Lung microvascular endothelial cell (primary cell): ENCODE results near the gene ENOX1. TPM values are rescaled to one million over a fixed set of nuclear protein-coding genes. Genes with fewer than 3 reads are reported as not detected.

Source experiments
- DNase-seq, 2 donors: peaks; one replicate each; pipeline versions ENCODE4 v3.0.0 to v3.0.0-alpha.2; 2010; ENCODE audit warnings: low read depth in 2 of 2
- total RNA-seq: library from RNA; depleted of rRNA; stranded (reverse); fragments of >200 nt; gene quantifications from 2 replicates; pipeline ENCODE4 v1.2.1, GENCODE V29; 2014

The ENOX1 gene
- total RNA-seq, 1 donor from 2014 or later: under 0.01 TPM

DNA sequence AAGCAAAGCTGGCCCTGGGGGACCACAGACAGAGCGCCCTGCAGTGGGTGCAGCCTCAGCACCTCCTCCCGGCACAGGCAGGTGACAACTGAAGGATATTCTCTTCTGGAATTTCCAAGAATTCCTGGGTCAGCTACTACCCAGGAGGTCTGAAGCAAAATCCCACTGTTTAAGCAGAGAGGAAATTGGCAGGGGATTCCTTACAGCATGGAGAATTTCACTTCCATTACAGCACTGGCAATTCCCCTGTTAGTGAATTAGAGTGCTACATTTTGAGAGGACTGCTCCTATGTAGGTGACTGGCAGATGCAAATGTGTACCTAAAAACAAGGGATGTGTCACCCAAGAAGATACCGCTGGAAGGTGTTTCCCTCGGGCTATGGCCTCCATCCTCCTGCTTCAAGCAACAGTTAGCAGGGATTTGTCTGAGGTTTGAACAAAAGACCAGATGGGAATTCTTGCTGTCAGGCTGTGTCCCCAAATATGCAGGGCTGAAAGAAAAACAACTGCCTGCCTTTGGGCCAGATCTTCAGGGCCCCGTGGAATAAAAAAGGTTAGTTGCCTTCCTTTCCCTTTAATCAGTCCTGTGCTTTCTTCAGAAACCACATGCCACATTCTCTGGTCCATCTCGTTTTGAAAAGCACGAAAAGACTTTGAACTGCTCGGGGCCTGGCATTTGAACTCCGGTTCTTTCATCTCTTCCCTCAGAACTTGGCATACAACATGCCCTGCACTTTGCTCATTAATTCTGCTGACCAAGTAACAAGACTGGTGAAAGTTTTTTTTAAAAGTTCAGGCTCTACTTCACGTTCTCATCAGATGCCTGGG is 466.9 kb downstream of the ENOX1 start:
- DNase-seq: no peak

- DNase-seq: peak; percentile 75 to 77
Observed at GRCh38 chr13:43316946-43317353, 469.8 kb downstream of the ENOX1 start.

DNA sequence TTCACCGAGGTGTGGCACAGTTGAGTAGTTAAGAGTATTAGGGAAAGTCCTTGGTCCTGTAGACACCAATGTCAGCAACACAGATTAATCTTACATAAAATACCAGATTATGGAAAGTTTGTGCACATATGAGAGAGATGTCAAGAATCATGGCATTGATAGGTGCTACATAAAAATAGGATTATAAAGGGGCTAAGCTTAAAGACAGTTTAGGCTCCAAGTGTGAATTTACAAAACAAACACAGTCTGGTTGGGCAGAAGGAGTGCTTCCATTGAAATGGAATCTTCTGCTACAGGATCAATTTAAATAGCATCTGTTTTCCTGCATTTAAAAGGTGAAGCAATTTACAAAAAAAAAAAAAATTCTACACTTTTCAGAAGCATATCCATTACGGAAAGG is 470.5 kb downstream of the ENOX1 start:
- DNase-seq: no peak

DNA sequence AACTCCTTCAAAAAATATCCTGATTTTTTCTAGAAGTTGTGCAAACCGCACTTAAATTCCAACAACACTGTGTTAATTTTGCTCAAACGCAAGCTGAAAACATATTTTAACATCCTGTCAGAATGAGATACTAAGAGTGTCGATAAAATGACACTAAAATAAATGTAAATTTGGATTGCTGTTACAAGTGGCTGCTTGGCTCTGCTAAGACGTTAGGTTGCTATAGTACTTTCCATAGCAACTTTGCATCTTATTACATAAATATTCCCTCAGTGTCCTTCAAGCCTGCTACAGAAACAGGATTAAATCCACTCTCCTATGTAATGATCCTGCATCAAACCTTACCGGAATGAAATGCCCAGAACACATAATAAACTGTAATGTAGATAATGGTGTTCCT is 471.2 kb downstream of the ENOX1 start:
- no peak for DNase-seq

DNA sequence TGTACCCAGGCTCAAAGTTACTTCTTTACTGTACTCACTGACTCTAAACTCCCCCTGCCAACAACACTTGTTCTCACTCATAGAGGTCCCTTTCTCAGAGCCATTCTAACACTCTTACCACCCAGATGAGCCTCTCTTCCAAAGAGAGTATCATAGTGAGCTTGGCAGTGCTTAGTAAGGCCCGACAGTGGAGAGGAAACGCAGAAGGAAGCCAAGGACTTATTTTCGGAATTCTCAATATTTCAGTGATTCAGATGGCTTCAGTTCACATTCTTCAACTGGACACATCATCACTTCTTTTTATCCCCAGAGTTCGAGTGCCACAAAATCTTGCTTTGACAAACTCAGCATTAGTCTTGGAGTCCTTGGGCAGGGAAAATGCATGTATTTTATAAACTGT is 477.5 kb downstream of the ENOX1 start:
- peak in 1 of 2 donors; percentile 63 for DNase-seq

DNA sequence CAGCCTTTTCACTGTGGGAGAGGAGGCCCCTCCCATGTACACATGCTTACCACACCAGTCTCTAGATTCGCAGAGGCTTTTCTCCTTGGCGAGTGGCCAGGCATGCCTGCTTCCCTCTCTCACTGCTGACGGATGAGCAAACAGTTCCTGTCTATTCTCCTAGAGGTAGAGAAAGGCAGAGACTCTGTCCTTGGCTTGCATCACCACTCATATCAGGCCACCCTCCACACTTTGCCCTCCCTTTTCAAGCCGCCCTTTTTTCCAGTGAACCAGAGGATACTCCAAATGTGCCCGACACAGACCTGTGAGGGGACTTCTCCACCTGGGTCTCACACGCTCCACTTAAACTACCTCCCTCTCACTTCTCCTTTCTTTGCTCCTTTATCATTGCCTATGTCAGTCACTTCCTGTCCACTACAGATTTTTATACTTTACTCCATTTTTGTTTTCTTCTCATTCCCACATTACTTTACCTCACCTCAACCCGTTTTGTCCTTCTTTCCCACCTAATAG is 478.8 kb downstream of the ENOX1 start:
- DNase-seq: peak; percentile 26 to 72

- no peak for DNase-seq
Observed at GRCh38 chr13:43307221-43307920, 479.4 kb downstream of the ENOX1 start.

- DNase-seq: no peak
Observed at GRCh38 chr13:43306372-43306771, 480.4 kb downstream of the ENOX1 start.

- DNase-seq: peak; percentile 38 to 84
Observed at GRCh38 chr13:43305416-43305815, 481.4 kb downstream of the ENOX1 start.

- DNase-seq: peak in 1 of 2 donors; percentile 16
Observed at GRCh38 chr13:43304945-43305344, 481.8 kb downstream of the ENOX1 start.

DNA sequence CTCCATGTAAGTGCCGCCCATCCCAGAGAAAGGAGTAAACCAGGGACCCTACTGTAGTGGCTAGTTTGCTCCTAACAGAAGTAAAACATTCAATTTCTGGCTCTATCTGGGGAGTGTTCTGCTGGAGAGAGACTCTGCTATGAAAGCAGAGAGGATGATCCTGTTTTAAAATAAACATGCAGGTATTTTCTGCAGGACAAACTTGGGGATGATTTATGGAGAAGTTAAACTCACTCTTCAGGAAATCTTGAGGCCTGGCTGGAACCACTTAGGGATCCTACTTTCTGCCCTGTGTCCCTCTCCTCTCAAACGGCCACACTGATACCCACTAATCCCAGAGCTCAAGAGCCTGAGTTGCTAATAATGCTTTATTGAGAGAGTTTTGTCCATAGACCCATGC is 482.3 kb downstream of the ENOX1 start:
- DNase-seq: no peak

GRCh38 chr13:43303033-43303729 is 483.6 kb downstream of the ENOX1 start:
- DNase-seq: peak; percentile 67 to 72

- no peak for DNase-seq
Observed at GRCh38 chr13:43301346-43301969, 485.3 kb downstream of the ENOX1 start.

- peak in 1 of 2 donors; percentile 45 for DNase-seq
Observed at GRCh38 chr13:43300865-43301264, 485.9 kb downstream of the ENOX1 start.

GRCh38 chr13:43299374-43299773 is 487.4 kb downstream of the ENOX1 start:
- no peak for DNase-seq

- peak; percentile 34 to 57 for DNase-seq
Observed at GRCh38 chr13:43298816-43299215, 488.0 kb downstream of the ENOX1 start.

GRCh38 chr13:43297967-43298678 is 488.6 kb downstream of the ENOX1 start:
- no peak for DNase-seq

DNA sequence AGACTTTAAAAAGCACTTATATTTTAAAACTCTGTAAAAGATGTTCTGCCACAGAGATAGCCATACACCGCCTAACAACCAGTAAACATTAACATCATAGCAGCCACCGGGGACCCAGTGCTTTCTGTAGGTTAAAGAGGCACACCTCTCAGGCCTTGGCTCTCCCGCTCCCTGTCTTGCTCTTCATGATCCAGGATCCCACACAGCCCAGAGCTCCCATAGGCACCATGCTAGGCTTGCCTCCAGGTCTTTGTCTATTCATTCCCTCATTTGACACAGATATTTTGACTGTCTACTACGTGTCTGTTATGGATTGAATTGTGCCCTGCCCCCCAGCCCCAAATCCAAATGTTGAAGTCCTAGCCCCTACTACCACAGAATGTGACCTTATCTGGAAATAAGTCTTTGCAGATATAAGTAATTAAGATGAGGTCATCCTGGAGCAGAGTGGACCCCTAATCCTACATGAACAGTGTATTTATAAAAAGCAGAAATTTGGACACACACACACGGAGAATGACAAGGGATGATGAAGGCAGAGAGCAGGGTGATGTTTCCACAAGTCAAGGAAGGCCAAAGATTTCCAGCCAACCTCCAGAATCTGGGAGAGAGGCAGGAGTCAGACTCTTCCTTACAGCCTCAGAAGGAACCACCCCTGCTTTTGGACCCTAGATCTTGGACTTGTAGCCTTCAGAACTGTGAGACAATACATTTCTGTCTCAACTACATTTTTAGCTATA is 490.8 kb downstream of the ENOX1 start:
- no peak for DNase-seq

GRCh38 chr13:43295321-43295720 is 491.5 kb downstream of the ENOX1 start:
- DNase-seq: no peak

- no peak for DNase-seq
Observed at GRCh38 chr13:43294412-43294811, 492.4 kb downstream of the ENOX1 start.
